ENCODE data around the gene PPARGC1A.

PPARGC1A gene

GRCh38 chr4:23889814-23890341, at the start of gene PPARGC1A:
PPARGC1A (minus strand) TSS chr4:23890047; CDS start chr4:23889957, 90 bp downstream.
- DNase-seq (ENCODE audit: low spot score) = no peak

GRCh38 chr4:23938796-23939195, 48.9 kb upstream of the PPARGC1A start:
- no peak for DNase-seq (ENCODE audit: low spot score)

GRCh38 chr4:23937173-23937572, 47.3 kb upstream of the PPARGC1A start:
- no peak for DNase-seq (ENCODE audit: low spot score)

- DNase-seq (ENCODE audit: low spot score) = no peak
Observed at GRCh38 chr4:23934915-23935314, 45.1 kb upstream of the PPARGC1A start.

- no peak for DNase-seq (ENCODE audit: low spot score)
Observed at GRCh38 chr4:23934223-23934622, 44.4 kb upstream of the PPARGC1A start.

GRCh38 chr4:23932901-23933308, 43.1 kb upstream of the PPARGC1A start:
- no peak for DNase-seq (ENCODE audit: low spot score)

GRCh38 chr4:23932186-23932585, 42.3 kb upstream of the PPARGC1A start:
- DNase-seq (ENCODE audit: low spot score) = no peak

- DNase-seq (ENCODE audit: low spot score) = no peak
Observed at GRCh38 chr4:23931489-23931830, 41.6 kb upstream of the PPARGC1A start.

GRCh38 chr4:23930750-23931488, 41.1 kb upstream of the PPARGC1A start:
- no peak for DNase-seq (ENCODE audit: low spot score)

- DNase-seq (ENCODE audit: low spot score) = no peak
Observed at GRCh38 chr4:23929248-23929647, 39.4 kb upstream of the PPARGC1A start.

GRCh38 chr4:23924556-23924955, 34.7 kb upstream of the PPARGC1A start:
- no peak for DNase-seq (ENCODE audit: low spot score)

- DNase-seq (ENCODE audit: low spot score) = no peak
Observed at GRCh38 chr4:23923840-23924239, 34.0 kb upstream of the PPARGC1A start.

- DNase-seq (ENCODE audit: low spot score) = no peak
Observed at GRCh38 chr4:23923141-23923540, 33.3 kb upstream of the PPARGC1A start.

GRCh38 chr4:23922541-23923111, 32.8 kb upstream of the PPARGC1A start:
- DNase-seq (ENCODE audit: low spot score) = no peak

- DNase-seq (ENCODE audit: low spot score) = no peak
Observed at GRCh38 chr4:23922013-23922412, 32.2 kb upstream of the PPARGC1A start.

- no peak for DNase-seq (ENCODE audit: low spot score)
Observed at GRCh38 chr4:23921447-23921845, 31.6 kb upstream of the PPARGC1A start.

- no peak for DNase-seq (ENCODE audit: low spot score)
Observed at GRCh38 chr4:23920716-23921446, 31.0 kb upstream of the PPARGC1A start.

- DNase-seq (ENCODE audit: low spot score) = no peak
Observed at GRCh38 chr4:23920296-23920695, 30.4 kb upstream of the PPARGC1A start.

GRCh38 chr4:23916282-23916681, 26.4 kb upstream of the PPARGC1A start:
- DNase-seq (ENCODE audit: low spot score) = no peak

GRCh38 chr4:23915459-23916132, 25.7 kb upstream of the PPARGC1A start:
- no peak for DNase-seq (ENCODE audit: low spot score)

GRCh38 chr4:23911675-23912455, 22.0 kb upstream of the PPARGC1A start:
- no peak for DNase-seq (ENCODE audit: low spot score)

- DNase-seq (ENCODE audit: low spot score) = no peak
Observed at GRCh38 chr4:23909671-23910070, 19.8 kb upstream of the PPARGC1A start.
